Measurements from ENCODE around the gene A1CF. TPM values are rescaled to one million over a fixed set of nuclear protein-coding genes. Genes with fewer than 3 reads are reported as not detected.
A peak's percentile ranks its signal among the peaks of the same experiment; 100 is the strongest.
"Not testable (repeated sequence)": the region's sequence is repeated elsewhere in the genome, so short reads cannot be mapped to it uniquely, and the experiment has no call there.

A1CF gene
- total and polyA plus RNA-seq, 12 donors, result not detected

DNA sequence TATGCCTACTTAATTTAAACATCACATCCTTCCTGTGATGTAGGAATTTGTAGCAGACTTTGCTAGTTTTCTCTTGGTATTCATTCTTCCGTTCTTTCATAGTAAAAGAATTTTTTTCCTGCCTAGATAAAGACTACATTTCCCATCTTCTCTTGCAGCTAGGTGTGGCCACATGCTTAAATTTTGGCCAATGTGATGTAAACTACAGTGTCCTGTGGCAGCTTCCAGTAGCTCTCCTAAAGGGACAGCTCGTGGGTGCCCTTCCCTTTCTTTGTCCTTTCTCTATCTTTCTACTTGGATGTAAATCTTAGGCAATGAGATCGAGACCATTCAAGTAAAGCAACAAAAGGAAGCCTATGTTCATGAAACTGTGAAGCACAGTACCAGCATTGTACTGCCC lies 87.1 kb downstream of the A1CF start:
- Histone ChIP-seq H3K9me3 (no peaks in the 10 kb centered on the region), H3K4me3 (no peak overlapping the region), H3K4me1 (no peaks in the 10 kb centered on the region), H3K27ac (no peak overlapping the region), H3K36me3 (no peaks in the 10 kb centered on the region), H3K27me3 (peaks cover 0 to 7% (median 0%) of the 10 kb centered on the region in 7 donors)
- TF ChIP-seq, protein P1, sequence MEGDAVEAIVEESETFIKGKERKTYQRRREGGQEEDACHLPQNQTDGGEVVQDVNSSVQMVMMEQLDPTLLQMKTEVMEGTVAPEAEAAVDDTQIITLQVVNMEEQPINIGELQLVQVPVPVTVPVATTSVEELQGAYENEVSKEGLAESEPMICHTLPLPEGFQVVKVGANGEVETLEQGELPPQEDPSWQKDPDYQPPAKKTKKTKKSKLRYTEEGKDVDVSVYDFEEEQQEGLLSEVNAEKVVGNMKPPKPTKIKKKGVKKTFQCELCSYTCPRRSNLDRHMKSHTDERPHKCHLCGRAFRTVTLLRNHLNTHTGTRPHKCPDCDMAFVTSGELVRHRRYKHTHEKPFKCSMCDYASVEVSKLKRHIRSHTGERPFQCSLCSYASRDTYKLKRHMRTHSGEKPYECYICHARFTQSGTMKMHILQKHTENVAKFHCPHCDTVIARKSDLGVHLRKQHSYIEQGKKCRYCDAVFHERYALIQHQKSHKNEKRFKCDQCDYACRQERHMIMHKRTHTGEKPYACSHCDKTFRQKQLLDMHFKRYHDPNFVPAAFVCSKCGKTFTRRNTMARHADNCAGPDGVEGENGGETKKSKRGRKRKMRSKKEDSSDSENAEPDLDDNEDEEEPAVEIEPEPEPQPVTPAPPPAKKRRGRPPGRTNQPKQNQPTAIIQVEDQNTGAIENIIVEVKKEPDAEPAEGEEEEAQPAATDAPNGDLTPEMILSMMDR (IDR thresholded peaks at IDR 0.05), result no peak
- WGBS, 2 donors, result 67 to 77% methylated on average over 3 of the region's 3 CpGs
- intact Hi-C loops (cut with DNase I), result no loop called here
- DNase-seq (no peak), ATAC-seq (no peak)

DNA sequence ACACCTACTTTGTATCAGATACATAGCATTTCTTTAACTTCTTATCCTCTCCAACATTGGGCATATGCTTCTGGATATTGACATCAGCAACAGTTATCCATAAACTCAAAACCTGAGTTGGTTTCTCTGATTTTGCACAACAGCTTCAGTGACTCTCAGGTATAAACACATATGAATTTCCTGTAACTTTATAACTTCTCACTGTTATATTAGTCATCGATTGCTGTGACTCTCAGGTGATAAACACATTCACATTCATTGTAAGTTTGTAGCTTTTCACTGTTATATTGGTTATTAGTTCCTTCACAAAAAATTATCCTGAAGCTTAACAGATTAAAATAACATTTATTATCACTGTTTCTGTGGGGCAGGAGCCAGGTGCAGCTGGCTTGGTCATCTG lies 88.7 kb downstream of the A1CF start:
- no peak overlapping the region for H3K27ac ChIP-seq
- H3K4me3 ChIP-seq, result no peak overlapping the region
- H3K4me1 ChIP-seq, result no peaks in the 10 kb centered on the region
- TF ChIP-seq, protein P1 (IDR thresholded peaks at IDR 0.05), result no peak
- DNase-seq (no peak), ATAC-seq (no peak)
- no peaks in the 10 kb centered on the region for H3K36me3 ChIP-seq
- WGBS, 2 donors, result 82 to 91% methylated on average over 1 of the region's 1 CpG
- H3K27me3 ChIP-seq, result peaks cover 0 to 7% (median 0%) of the 10 kb centered on the region in 7 donors
- H3K9me3 ChIP-seq, result no peaks in the 10 kb centered on the region
- intact Hi-C loops (cut with DNase I), result no loop called here

DNA sequence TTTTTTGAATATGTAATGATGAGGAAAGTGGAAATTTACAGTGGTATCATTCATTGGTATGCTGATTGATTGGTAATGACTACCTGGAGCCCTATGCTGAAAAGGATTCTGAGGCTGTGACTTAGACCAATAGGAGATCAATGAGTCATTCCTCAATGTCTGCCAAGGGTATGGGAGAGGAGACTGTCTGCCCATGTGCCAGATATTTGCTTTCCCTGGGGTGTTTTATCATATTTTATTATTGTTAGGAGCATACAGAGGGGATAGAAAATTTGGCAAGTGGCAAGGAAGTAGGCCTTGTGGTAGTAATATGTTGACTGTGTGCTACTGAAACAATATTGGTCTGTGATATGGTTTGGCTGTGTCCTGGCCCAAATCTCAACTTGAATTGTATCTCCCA lies 90.9 kb downstream of the A1CF start:
- DNase-seq (no peak), ATAC-seq (no peak)
- H3K27ac ChIP-seq, result no peak overlapping the region
- intact Hi-C loops (cut with DNase I), result no loop called here
- no peaks in the 10 kb centered on the region for H3K36me3 ChIP-seq
- no peak overlapping the region for H3K4me3 ChIP-seq
- H3K27me3 ChIP-seq, result peaks cover 0 to 7% (median 0%) of the 10 kb centered on the region in 7 donors
- no peaks in the 10 kb centered on the region for H3K9me3 ChIP-seq
- no peaks in the 10 kb centered on the region for H3K4me1 ChIP-seq
- TF ChIP-seq, protein P1 (IDR thresholded peaks at IDR 0.05), result no peak

DNA sequence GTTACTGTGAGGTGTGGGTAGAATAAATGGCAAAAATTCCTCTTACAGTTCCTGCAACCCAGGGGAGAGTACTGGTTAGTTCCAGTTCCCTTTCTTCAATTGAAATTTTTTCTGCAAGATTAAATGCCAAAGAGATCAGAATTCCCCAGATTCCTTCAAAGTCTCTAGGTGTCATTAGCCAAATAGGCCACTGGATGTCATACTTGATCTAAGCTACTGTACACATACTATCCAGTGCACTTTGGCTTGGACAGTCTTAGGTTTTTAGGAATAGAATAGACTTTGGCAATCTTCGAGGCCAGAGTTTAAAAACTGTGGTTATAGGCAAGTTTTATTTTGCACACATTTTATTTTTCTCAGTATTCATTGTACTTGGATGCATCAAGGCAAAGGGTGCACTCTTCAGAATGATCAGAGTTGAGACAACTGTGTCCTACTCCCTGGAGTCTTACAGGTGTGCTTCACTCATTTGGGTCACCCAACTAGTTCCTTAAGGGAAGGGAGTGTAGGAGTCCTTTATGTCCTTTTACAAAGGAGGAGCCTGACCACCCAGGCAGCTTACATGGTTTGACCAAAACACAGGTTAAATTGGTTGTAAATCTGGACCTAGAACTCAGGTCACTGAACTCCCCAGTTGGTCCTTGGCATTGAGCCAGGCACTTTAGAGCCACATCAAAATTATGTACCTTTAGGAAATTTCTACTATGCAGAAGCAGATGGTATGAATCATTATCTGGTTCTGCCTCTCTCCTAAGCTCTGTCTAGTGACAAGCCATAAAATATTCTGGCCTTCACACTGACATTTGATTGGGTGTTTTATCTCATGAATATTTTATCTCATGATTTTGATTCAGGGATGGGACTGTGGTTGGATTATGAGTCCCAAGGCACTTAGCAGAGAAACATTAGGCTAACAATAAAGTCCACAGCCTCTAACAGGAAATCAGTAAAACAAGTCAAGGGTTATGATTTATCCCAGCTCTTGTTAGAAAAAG lies 96.2 kb downstream of the A1CF start:
- WGBS, 2 donors, result 31 to 49% methylated on average over 1 of the region's 1 CpG
- ATAC-seq (peak in 5 of 8 donors; percentile 46 to 78 (median 59)), DNase-seq (no peak)
- intact Hi-C loops (cut with DNase I), result no loop called here
- Histone ChIP-seq H3K9me3 (no peaks in the 10 kb centered on the region), H3K27ac (no peak overlapping the region), H3K27me3 (no peaks in the 10 kb centered on the region), H3K4me3 (no peak overlapping the region), H3K4me1 (no peaks in the 10 kb centered on the region), H3K36me3 (no peaks in the 10 kb centered on the region)
- TF ChIP-seq, protein P1 (IDR thresholded peaks at IDR 0.05), result peak in 7 of 9 donors; percentile 32 to 57 (median 47)

DNA sequence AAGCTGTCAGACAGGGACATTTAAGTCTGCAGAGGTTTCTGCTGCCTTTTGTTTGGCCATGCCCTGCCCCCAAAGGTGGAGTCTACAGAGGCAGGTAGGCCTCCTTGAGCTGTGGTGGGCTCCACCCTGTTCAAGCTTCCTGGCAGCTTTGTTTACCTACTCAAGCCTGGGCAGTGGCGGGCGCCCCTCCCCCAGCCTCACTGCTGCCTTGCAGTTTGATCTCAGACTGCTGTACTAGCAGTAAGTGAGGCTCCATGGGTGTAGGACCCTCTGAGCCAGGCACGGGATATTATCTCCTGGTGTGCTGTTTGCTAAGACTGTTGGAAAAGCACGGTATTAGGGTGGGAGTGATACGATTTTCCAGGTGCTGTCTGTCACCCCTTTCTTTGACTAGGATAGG lies 97.5 kb downstream of the A1CF start:
- intact Hi-C loops (cut with DNase I); H3K36me3 ChIP-seq: not testable (repeated sequence)

DNA sequence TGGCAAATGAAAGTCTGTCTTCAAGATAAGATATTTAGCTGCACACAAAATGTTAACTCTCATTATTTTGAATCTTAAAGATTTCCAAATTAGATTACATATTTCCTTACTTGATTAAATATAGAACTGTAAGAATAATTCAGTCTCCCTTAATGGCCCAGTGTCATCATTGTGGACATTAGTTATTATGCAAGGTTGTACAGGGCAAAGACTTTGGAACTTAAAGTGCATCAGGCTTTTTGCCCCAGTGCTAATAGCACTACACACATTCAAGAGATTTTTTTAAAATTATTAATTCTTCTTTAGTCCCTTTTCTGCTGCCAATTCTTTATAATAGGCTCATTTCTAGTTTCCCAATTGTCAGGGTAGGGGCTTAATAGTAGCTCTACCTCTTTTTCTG lies 103.4 kb downstream of the A1CF start:
- ATAC-seq; H3K36me3 ChIP-seq; H3K27ac ChIP-seq; H3K9me3 ChIP-seq; DNase-seq; H3K27me3 ChIP-seq; intact Hi-C loops (cut with DNase I); H3K4me3 ChIP-seq; H3K4me1 ChIP-seq: not testable (repeated sequence)

More for the DNA sequence above, 97.5 kb downstream of the A1CF start:
- H3K27ac ChIP-seq, ATAC-seq, H3K4me3 ChIP-seq, H3K9me3 ChIP-seq, DNase-seq, H3K27me3 ChIP-seq, H3K4me1 ChIP-seq: not testable (repeated sequence)
- WGBS, 2 donors, result 51 to 53% methylated on average over 5 of the region's 5 CpGs

DNA sequence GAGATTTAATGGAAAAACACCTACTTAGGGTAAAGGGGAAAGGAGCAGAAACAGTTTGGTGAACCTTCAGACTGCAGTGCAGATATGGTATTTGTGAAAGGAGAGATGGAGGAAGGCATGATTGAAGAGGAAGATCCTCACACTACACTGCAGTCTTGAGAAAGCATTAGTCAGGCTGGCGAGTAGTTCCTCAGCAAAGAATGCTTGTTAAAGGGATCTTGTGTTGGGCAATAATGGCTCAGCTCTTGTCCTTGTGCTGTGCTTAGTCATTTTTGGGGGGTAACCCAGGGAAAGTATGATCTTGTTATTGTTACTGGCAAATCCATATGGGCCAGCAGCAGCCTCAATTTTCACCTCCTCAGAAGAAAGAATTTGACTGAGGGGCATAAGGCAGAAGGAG lies 105.4 kb downstream of the A1CF start:
- H3K4me3 ChIP-seq; intact Hi-C loops (cut with DNase I); H3K9me3 ChIP-seq; ATAC-seq; DNase-seq; H3K36me3 ChIP-seq; H3K27ac ChIP-seq; H3K4me1 ChIP-seq; H3K27me3 ChIP-seq: not testable (repeated sequence)
- WGBS, 2 donors, result 74 to 85% methylated on average over 1 of the region's 1 CpG
